Large intestine (tissue), 3 donors: ENCODE results near the gene RSAD2. TPM values are rescaled to one million over a fixed set of nuclear protein-coding genes. Genes with fewer than 3 reads are reported as not detected.
A peak's percentile ranks its signal among the peaks of the same experiment; 100 is the strongest.

Experiments used
- DNase-seq, 2 donors: peaks; one replicate each; pipeline versions ENCODE4 v3.0.0 to v3.0.0-alpha.2; 2013
- H3K27ac ChIP-seq: one replicate; pipeline ENCODE4 v1.5.1; 2013; ENCODE audit warnings: low read length
- H3K27me3 ChIP-seq: 2 replicates; pipeline ENCODE4 v1.6.1; 2013; ENCODE audit warnings: low read length; ENCODE audit not compliant: control insufficient read depth, insufficient read depth
- H3K36me3 ChIP-seq: 2 replicates; pipeline ENCODE4 v1.6.1; 2013; ENCODE audit warnings: low read length; ENCODE audit not compliant: control insufficient read depth, insufficient read depth
- H3K4me1 ChIP-seq: one replicate; pipeline ENCODE4 v1.6.1; 2013; ENCODE audit warnings: low read length; ENCODE audit not compliant: control insufficient read depth, insufficient read depth
- H3K4me3 ChIP-seq: one replicate; pipeline ENCODE4 v1.5.1; 2013; ENCODE audit warnings: low read length
- H3K9me3 ChIP-seq: one replicate; pipeline ENCODE4 v1.6.1; 2013; ENCODE audit warnings: mild to moderate bottlenecking, low read depth, low read length, moderate library complexity; ENCODE audit not compliant: control insufficient read depth
- WGBS: methylation state at CpG from one replicate; pipeline ENCODE4 v1.1.5; 2013; ENCODE audit warnings: low lambda C conversion rate; ENCODE audit not compliant: insufficient coverage; 5-methylcytosine and 5-hydroxymethylcytosine counted together
- polyA plus RNA-seq: library from polyadenylated mRNA; unstranded; fragments of 120-200 nt; gene quantifications from one replicate; pipeline ENCODE4 v1.2.1, GENCODE V29; 2013

The RSAD2 gene
- polyA plus RNA-seq, 1 donor, result 3.7 TPM

GRCh38 chr2:6916224-6916623 is 38.6 kb downstream of the RSAD2 start:
- H3K27me3 ChIP-seq, result peaks cover 10% of the 10 kb centered on the region
- no peak overlapping the region for H3K4me3 ChIP-seq
- H3K36me3 ChIP-seq, result no peaks in the 10 kb centered on the region
- no peak overlapping the region for H3K27ac ChIP-seq
- WGBS, result no CpG with 5 or more reads among the region's 3 CpGs
- DNase-seq, result no peak
- H3K9me3 ChIP-seq, result no peaks in the 10 kb centered on the region
- peaks cover 6% of the 10 kb centered on the region for H3K4me1 ChIP-seq

DNA sequence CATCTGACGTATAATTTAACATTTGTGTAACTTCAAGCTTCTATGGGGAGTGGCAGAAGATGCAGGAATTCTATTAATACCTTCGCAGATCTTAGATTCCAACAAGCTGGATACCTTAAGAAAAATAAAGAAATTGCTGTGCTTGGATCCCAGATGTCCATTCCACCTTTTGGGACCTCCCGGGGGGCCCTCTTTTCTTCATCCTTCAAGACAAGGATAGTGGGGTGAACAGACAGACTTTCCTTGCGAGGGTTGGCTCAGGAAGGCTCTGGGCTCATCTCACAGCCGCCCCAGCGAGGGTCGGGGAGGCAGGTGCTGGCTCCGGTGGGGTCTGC is 39.1 kb downstream of the RSAD2 start:
- WGBS, result 100% methylated on average over 2 of the region's 8 CpGs
- Histone ChIP-seq H3K9me3 (no peaks in the 10 kb centered on the region), H3K27me3 (peaks cover 10% of the 10 kb centered on the region), H3K27ac (no peak overlapping the region), H3K4me3 (peak overlapping the region; percentile 25), H3K4me1 (peaks cover 11% of the 10 kb centered on the region), H3K36me3 (no peaks in the 10 kb centered on the region)
- DNase-seq, result no peak

DNA sequence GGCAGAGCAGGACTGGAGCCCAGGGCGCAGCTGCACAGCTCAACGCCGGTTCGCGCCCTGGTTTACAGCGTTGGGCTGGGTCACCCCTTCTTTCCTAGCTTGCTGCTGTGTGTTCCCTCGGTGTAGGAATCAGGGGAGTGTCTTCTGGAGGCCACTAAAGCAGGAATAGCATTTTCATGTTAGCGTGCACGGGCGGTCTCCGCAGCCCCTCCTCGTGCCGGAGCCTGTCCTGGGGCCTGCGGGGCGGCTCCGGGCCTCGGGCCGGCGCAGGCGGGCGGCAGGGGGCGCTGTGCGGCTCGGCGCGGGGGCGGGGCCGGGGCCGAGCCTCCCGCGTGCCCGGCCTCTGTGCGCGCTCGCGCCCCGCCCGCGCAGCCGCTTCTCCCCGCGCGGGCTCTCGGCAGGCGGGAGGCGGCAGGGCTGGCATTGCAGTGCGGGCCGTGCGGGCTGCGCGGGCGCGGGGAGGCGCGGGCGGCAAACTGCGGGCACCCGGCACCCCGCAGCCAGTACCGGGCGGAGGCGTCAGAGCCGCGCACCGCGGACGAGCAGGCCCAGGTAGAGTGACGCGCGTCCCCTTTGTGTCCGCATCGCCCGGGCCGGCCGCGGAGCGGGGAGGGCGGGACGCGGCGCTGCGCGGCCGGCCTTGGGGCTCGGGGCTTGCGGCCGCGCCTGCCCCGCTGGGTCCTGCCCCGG is 39.6 kb downstream of the RSAD2 start, which contains the start of gene RNF144A:
TSS of gene RNF144A (plus strand) at position 342 of the 690 bp plus-strand sequence. CDS start 79,515 bp downstream, outside the sequence.
- Histone ChIP-seq H3K36me3 (no peaks in the 10 kb centered on the region), H3K27ac (no peak within 1 kb of the TSS)
- WGBS, result no CpG with 5 or more reads among the region's 90 CpGs

DNA sequence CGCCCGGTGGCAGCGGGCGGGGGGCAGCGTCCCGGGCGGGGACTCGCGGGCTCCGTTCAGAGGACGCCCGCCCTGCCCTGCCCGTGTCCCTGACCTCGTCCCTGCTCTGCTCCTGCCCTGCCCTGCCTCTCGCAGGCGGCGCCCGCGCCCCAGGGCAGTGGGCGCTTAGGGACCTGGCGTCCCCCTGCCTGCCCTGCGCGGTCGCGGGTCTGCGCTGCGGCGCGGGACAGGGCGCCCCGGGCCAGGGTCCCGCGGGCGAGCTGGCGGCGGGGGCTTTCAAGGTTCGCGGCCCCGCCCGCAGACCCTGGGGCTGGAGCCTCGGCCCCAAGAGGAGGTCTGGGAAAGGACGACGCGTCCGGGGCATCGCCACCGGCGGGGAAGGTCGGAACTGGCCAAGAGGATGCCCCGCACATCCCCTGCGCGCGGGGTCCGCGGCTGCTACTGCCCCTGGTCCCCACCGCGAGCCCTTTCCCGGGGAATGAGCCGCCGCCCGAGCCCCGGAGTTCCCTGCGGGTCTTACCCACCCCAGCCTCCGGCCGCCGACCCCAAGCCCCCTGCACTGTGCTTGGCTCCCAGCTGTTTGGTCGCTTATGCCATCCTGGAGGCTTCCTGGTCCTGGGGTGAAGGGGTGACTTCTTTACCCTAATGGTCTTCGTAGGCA is 40.3 kb downstream of the RSAD2 start:
- H3K4me1 ChIP-seq, result peaks cover 13% of the 10 kb centered on the region
- H3K27me3 ChIP-seq, result peaks cover 10% of the 10 kb centered on the region
- WGBS, result no CpG with 5 or more reads among the region's 68 CpGs
- no peaks in the 10 kb centered on the region for H3K36me3 ChIP-seq
- DNase-seq, result no peak
- no peaks in the 10 kb centered on the region for H3K9me3 ChIP-seq
- H3K4me3 ChIP-seq, result peak overlapping the region; percentile 39
- no peak overlapping the region for H3K27ac ChIP-seq

More for the DNA sequence above, 39.6 kb downstream of the RSAD2 start, which contains the start of gene RNF144A:
- H3K9me3 ChIP-seq, result no peaks in the 10 kb centered on the region
- peaks cover 10% of the 10 kb centered on the region for H3K27me3 ChIP-seq
- DNase-seq, result peak; percentile 49 to 79
- H3K4me3 ChIP-seq, result peak within 1 kb of the TSS; percentile 39
- H3K4me1 ChIP-seq, result peaks cover 13% of the 10 kb centered on the region

DNA sequence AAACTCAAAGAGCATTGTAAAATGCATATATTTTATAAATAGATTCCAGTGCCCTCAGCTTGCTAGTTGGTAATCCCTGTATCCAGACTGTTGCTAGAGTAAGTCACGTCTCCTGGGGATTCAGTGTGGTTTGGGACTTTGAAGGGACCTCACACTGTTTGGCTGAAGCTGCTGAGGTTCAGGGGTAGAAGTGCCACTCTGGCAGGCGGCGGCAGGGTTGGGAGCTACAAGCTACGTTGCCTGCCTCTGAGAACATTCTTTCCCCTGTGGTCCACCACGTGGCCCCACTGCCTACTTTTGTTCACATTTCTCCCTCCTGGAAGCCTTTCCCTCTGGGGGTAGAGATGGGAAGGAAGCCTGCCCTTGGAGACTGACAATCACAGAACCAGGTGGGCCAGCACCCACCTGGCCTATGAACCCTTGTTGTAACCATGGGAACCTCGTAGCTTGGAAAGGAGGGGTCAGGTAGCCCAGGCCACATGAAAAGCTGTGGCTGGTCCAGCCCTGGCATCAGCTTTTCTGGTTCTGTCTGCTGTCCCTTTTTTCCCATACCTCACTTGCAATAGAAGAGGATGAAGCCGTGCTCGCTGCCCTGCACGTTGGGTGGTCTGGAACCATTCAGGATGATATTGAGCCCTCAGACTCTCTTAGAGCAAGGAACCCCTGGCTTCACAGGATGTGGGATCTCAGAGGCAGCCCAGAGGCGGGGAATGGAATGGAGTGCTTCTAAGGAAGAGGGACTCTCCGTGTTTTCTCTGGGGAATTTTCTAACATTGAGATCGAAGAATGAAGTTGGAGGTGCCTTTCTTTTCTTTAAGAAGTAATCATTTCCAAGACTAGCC is 42.5 kb downstream of the RSAD2 start:
- H3K27ac ChIP-seq, result no peak overlapping the region
- DNase-seq, result no peak
- H3K9me3 ChIP-seq, result no peaks in the 10 kb centered on the region
- H3K4me3 ChIP-seq, result no peak overlapping the region
- H3K36me3 ChIP-seq, result no peaks in the 10 kb centered on the region
- H3K27me3 ChIP-seq, result peaks cover 10% of the 10 kb centered on the region
- WGBS, result 100% methylated on average over 1 of the region's 12 CpGs
- H3K4me1 ChIP-seq, result peaks cover 13% of the 10 kb centered on the region

GRCh38 chr2:6920743-6921064 is 43.1 kb downstream of the RSAD2 start:
- Histone ChIP-seq H3K27ac (no peak overlapping the region), H3K36me3 (no peaks in the 10 kb centered on the region), H3K4me1 (peaks cover 13% of the 10 kb centered on the region), H3K27me3 (peaks cover 10% of the 10 kb centered on the region), H3K4me3 (no peak overlapping the region), H3K9me3 (no peaks in the 10 kb centered on the region)
- no peak for DNase-seq
- 82% methylated on average over 2 of the region's 4 CpGs for WGBS

DNA sequence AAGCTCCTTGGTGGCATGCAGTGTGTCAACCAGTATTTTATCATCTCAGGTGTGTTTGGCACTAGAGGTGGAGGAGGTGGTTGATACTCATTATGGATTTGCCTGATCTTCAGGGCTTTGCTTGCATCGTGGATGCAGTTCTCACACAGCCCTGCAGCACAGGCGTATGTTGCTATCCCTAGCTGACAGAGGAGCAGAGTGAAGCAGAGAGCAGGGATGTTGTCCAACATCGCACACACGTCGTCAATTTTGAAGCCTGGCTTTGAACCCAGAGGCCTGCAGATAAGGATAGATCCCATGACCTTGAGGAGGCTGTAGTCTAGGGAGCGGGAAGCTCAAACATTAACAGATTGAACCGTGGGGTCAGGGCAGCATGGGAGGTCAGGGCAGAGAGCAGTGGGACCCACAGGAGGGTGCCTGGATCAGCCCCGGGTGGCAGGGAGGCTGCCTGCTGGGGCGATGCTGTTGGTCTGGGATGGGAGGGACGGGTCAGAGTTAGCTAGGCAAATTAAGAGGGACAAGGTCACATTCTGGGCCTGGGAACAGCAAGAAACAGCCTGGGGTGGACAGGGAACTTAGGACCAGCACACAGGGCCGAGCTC is 43.8 kb downstream of the RSAD2 start:
- peaks cover 10% of the 10 kb centered on the region for H3K27me3 ChIP-seq
- peaks cover 13% of the 10 kb centered on the region for H3K4me1 ChIP-seq
- no peaks in the 10 kb centered on the region for H3K9me3 ChIP-seq
- no peak overlapping the region for H3K4me3 ChIP-seq
- peak in 1 of 2 donors; percentile 24 for DNase-seq
- H3K27ac ChIP-seq, result no peak overlapping the region
- 40% methylated on average over 1 of the region's 11 CpGs for WGBS
- H3K36me3 ChIP-seq, result no peaks in the 10 kb centered on the region

DNA sequence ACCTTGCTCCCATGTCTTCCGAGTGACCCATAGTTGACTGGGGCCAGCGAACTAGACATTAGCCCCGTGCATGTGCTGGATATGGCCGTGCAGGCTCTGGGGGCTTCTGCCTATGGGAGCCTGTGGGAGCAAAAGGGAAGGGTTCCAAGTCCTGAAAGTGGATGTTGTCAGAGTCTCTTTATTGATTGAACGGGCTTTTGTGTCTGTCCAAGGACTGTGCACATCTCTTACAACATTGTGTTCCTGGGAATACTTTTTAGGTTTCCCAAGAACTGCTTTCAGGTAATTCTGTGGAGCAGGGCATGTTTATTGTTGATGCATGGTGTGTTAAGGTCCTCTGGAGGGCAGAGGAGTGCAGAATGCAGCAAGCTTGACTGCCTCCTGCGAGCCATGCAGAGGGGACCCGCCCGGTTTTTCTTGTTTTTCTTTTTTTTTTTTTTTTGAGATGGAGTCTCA is 44.7 kb downstream of the RSAD2 start:
- Histone ChIP-seq H3K9me3 (no peaks in the 10 kb centered on the region), H3K27ac (no peak overlapping the region), H3K4me1 (peaks cover 9% of the 10 kb centered on the region), H3K27me3 (peaks cover 8% of the 10 kb centered on the region), H3K36me3 (no peaks in the 10 kb centered on the region), H3K4me3 (no peak overlapping the region)
- no peak for DNase-seq
- WGBS, result 60% methylated on average over 1 of the region's 8 CpGs

- no CpG with 5 or more reads among the region's 10 CpGs for WGBS
- no peak overlapping the region for H3K4me3 ChIP-seq
- H3K9me3 ChIP-seq, result no peaks in the 10 kb centered on the region
- H3K36me3 ChIP-seq, result no peaks in the 10 kb centered on the region
- no peak overlapping the region for H3K27ac ChIP-seq
- peaks cover 4% of the 10 kb centered on the region for H3K27me3 ChIP-seq
- no peak for DNase-seq
- H3K4me1 ChIP-seq, result peaks cover 9% of the 10 kb centered on the region
These were observed 45.7 kb downstream of the RSAD2 start for GRCh38 chr2:6923319-6923718.
